ENCODE measurements around the gene PCDHGA3.

- no peak for TF ChIP-seq EZH2phosphoT487 (IDR thresholded peaks at IDR 0.05; ENCODE audit: insufficient read depth, low read depth)
- no peak for TF ChIP-seq EZH2 (IDR thresholded peaks at IDR 0.05; ENCODE audit: insufficient read depth, poor library complexity, severe bottlenecking)
Observed at GRCh38 chr5:141313711-141314110, 29.9 kb upstream of the PCDHGA3 start.

Data from GM23248 (cell line).